H4 (cell line): ENCODE results near the gene IFTAP. TPM values are rescaled to one million over a fixed set of nuclear protein-coding genes. Genes with fewer than 3 reads are reported as not detected.

Experiments used
- total RNA-seq: library from RNA; depleted of rRNA; stranded (reverse); fragments of >200 nt; shearing (Covaris generic); gene quantifications from 2 replicates; pipeline ENCODE4 v1.2.3, GENCODE V29; 2014; rRNA removed

The IFTAP gene
- total RNA-seq, 1 experiment from 2014 or later = 68.2 TPM

Other genes with a start within 250 kb of the IFTAP start
- 8.8 and 9.1 TPM in 2 replicates for gene TRAF6, start 84.2 kb upstream of the IFTAP start, total RNA-seq
- 0.23 and 0.39 TPM in 2 replicates for gene RAG1, start 26.5 kb upstream of the IFTAP start, total RNA-seq
- gene RAG2, start 3.7 kb downstream of the IFTAP start, total RNA-seq = not detected in 2 replicates